ENCODE results near the gene RBM4B.
"Not testable (repeated sequence)": the region's sequence is repeated elsewhere in the genome, so short reads cannot be mapped to it uniquely, and the experiment has no call there.

Gene RBM4B, protein sequence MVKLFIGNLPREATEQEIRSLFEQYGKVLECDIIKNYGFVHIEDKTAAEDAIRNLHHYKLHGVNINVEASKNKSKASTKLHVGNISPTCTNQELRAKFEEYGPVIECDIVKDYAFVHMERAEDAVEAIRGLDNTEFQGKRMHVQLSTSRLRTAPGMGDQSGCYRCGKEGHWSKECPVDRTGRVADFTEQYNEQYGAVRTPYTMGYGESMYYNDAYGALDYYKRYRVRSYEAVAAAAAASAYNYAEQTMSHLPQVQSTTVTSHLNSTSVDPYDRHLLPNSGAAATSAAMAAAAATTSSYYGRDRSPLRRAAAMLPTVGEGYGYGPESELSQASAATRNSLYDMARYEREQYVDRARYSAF

DNA sequence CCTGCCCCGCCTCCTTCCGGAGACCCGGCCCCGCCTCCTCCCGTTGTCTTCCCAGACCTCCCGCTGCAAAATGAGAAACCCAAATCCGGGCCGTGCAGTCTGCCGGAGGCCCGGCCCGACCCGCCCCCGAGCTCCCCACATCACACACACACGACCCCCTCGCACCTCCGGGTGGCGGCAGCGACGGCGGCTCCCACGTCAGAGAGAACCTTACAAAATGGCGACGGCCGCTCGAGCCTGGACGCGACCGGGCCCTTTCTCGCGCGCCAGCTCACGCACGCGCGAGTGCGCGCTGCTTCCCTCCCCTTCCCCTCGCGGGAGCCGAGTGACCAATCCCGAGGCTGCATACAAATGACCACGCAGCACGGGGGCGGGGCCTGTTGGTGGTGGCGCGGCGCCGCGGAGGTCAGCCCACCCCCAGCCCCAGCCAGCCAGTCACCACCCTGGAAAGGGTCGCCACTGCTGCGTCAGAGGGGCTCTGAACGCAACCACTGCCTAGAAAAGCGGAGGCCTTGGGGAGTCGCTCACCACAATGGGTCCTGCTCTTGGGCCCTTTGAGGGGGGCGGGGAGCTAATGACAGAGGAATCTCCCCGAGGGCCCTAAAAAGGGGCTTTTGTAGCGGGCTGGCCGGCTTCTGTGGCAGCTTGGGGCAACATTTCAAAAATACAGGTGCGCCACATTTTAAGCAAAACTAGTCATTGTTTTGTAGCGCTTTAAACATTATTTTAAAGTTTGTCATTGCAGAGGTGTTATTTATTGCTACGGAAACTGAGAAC, at the start of gene RBM4B:
Gene RBM4B, minus strand, starts transcription at position 289 of the 777 bp plus-strand sequence. CDS start 808 bp downstream, outside the sequence.
- peak; percentile 97 for DNase-seq

DNA sequence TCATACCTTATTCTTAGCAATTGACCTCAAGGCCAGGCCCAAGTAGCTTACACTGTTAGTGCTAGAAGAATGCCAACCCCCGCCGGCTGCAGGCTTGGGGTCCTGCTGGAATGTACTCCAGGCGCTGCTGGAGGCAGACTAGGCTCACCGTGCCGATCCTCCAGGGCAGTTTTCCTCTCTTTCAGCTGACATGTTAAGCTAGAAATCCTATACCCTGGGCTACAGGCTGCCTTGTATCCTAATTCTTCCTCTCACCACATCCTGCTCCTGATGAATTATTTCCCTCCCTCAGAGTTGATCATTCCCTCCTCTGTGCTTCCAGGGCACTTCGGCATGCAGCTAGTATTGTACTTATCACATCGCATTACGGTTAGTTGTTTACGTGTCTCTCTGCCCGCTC, 48.0 kb upstream of the RBM4B start:
- no peak for DNase-seq

DNA sequence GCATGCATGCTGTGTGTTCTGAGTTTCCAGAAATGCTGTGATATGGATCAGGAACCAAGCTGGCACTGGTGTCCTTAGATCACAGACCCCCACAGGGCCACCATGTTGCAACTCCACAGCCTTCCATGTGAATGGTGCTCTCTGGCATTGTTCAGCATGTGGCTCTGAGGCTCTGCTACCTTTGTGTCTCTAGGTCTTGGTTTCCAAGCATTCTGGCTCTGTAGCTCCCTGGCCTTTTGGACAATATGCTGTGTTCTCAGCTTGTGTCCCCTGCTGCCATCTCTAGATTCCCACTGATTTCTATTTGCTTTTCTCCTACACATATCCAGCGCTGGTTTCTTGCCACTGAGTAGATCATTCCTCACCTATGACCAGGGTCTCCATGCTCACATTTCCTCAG, 47.4 kb upstream of the RBM4B start:
- DNase-seq: no peak

DNA sequence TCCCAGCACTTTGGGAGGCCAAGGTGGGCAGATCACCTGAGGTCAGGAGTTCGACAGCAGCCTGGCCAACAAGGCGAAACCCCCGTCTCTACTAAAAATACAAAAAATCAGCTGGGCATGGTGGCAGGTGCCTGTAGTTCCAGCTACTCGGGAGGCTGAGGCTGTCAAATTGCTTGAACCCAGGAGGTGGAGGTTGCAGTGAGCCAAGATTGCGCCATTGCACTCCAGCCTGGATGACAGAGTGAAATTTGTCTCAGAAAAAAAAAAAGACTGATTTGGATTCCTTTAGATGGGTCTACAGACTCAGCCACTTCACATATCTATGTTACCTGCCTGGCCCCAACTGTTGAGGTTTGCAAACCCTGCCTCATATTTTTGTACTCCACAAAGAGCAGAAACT, 46.5 kb upstream of the RBM4B start:
- DNase-seq: not testable (repeated sequence)

DNA sequence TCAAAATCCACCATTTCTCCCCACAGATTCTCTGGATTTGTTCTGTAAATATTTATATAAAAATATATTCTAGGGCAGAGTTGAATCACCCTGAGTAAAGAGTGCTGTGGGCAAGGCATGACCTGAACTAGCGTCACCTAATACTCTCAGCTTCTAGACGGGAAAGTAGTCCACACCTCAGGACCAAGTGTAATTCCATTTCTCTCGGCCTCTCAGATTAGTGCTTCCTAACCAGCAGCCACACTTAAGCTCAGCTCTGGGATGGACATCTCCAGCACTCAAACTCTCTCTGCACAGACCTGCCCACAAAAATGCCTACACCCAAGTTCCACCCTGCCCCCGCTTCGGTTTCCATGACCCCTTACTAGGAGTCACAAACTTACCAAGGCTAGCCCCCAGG, 46.0 kb upstream of the RBM4B start:
- no peak for DNase-seq

DNA sequence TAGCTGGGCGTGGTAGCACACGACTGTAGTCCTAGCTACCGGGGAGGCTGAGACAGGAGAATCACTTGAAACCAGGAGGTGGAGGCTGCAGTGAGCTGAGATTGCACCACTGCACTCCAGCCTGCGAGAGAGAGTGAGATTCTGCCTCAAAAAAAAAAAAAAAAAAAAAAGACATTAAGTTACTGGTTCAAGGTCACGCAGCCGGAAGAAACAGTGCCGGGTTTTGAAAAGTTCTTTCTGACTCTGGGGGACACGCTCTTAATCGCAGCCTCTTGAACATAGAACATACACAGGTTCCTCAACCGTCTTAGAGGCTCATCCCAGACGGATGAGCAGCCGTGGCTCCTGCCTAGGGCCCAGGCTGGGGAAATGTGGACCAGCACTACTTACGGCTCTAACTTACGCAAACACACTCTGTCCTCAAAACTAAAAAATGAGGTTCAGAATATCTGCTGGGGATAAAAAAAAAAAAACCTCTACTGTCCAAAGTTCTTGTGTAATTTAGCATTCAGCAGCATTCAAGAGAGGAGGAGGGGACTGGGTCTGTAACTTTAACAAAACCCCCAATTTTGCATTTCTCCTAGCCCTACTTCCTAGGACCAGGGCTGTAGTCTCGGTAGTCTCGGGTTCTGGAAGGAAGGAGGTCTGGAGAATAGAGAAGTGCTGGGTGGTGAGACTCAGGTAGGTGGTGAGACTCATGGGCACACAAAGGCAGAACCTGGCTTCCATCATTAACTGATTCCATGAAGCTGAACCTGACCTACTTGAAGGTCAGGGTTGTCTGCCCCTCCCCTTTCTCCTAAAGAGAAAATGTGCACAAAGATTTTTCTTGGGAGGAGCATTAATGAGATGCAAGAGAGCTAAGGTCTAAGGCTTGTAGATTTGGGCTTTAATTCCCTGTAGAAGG, 45.3 kb upstream of the RBM4B start:
- DNase-seq: no peak

DNA sequence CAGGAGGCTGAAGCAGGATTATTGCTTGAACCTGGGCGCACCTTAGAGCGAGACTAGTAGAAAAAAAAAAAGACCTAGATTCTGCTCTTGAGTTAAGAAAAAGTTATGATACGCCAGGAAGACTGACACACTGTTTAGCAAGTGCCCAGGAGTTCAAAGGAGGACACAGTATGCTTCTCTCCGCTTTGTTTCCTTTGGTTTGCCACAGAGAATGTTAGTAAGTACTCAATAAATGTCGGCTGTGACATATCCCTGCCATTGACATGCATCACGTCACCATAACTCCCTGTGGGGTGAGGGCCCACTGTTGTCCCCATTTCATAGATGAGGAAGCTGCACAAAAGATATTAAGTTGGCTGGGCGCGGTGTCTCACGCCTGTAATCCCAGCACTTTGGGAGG, 44.3 kb upstream of the RBM4B start:
- DNase-seq: no peak

DNA sequence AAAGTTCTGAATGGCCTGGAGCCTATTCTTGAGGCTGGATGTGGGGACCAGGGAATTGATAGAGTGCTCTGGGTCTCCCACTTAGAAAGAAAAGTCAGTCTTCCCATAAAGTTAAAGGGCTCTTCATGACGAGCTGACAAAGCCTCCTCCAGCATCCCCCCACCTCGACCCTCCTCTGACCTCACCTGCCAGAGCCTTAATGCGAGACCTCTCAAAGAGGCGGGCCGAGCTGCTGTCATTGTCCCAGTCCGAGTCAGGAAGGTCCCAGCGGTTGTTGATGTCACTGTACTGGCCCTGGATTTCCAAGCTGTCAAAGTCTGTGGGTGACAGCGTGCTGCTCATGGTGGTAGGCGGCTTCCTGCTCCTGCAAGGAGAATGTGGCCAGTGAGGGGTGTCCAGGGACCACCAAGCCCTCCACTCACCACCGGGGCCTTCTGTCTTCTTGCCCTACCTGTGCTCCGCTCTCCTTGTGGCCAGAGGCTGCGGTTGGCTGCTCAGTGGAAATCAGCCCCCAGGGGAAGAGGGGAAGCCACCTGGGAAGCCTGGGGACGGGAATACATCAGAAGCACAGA, 43.3 kb upstream of the RBM4B start:
- DNase-seq: no peak

DNA sequence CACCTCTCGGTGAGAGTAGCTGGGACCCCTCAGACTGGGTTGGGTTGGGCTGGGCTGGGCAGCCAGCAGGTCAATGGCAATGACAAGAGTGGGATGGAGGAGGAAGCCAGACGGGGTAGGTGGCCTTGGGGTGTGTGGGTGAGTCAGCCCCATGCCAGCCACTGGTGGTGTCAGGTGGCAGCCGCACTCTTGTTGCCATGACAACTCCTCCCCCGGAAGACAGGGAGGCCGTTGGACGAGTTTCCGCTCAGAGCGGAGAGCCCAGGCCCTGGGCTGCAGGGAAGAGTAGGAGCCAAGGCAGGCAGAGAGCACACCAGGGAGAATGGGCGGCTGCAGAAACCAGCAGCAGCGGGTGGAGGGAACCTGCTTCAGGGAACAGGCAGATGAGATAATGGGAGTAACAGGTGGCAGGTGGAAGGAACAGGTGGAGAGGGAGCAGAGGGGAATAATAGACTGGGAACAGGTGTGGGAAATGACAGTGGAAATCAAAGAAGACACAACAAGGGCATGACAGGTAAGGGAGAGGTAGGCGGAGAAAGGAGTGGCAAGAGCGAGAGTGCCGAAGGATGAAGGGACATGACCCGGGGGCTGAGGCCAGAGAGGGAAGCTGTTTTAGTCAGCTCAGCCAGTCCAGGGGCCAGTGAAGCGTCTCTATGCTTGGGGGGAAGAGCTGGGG, 42.7 kb upstream of the RBM4B start:
- peak; percentile 83 for DNase-seq

DNA sequence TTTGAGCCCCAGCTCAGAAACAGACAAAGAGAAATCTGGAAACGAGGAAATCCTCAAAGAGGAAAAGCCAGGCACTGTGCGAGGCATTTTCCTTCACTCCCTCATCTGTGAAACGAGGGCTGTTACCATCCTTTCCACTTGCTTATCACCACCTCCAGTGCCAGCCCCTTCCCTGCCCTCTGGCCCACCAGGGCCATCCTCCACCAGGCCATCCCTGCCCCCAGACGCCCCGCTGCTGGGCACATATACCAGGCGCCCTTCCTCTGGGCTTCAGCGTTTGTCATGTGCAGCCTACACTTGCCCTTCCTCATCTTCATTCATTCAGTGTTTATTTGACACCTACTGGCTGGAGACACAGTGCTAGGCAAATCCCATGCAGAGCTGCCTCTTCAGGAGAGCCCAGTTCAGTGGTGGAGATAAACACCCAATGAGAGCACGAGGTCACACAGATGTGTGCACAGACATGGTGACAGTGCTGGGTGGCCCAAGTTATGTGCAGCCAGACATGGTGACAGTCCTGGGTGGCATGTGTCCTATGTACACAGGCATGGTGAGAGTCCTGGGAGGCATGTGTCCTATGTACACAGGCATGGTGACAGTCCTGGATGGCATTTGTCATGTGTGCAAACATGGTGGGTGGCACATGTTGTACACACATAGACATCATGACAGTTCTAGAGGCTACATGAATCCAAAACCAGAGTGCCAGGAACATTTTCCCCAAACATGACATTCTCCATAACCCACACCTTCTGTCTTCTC, 41.6 kb upstream of the RBM4B start:
- DNase-seq: no peak

DNA sequence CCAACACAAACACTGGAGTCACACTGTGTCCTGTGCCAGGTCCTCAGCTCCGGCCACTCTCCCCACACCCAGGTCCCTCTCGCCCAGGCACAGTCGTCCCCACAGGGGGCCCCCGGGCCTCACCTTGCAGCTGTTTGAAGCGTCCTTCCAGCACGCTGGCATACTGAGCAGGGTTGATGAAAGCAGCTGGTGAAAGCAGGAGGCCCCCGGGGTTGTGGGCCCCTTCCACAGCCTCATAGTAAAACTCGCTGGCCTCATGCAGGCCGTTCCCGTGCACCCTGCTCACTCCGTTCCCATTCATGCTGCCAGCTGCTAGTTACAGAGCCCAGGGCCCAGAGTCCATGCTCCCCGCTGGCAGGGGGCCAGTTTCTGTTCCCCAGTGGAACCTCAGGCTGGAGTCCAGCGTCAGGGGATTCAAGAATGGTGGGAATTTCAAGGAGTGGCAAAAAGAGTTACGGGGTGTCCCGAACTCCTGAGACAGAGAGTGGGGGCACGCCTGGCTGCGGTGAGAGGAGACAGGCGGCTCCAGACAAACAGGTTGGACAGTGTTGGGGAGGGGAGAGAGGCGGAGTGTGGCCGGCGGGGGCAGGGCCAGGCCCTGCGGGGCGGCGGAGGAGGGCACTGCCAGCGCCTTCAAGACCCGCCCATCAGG, 40.8 kb upstream of the RBM4B start:
- no peak for DNase-seq

DNA sequence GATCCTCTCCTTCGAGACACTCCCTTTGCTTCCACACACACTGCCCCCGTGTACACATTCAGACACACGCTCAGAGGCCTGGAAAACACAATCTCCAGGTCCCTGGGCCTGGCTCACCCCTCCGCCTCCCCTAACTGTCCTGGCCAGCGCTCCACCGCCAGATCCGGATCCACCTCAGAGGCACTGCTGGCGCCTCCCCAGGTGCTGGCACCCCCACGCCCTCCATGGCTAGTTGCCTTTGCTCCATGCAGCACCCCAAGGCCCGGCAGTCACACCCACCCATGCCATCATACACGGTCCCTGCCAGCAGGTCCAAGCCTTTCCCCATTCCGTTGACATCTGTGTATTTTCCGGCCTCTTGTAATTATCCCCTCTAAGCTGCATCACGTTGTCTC, 40.2 kb upstream of the RBM4B start:
- no peak for DNase-seq

DNA sequence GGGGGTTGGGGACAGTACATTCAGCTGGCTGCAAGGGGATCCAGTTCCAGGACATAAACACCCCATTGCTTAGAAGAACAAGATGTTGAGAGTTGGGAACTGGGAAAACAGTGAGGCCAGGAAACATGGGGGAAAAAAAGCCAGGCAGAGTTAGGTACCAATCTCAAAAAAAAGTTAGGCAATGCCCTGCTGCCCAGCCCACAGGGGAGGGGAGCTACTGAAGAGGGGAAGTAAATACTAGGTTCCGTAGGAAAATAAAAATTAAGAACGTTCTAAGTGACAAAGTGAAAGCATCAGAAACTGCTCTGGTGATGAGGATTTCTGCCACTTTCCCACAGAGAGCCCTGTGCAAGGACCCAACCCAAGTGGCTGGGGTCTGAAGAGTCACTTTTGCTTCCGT, 39.3 kb upstream of the RBM4B start:
- DNase-seq: no peak

DNA sequence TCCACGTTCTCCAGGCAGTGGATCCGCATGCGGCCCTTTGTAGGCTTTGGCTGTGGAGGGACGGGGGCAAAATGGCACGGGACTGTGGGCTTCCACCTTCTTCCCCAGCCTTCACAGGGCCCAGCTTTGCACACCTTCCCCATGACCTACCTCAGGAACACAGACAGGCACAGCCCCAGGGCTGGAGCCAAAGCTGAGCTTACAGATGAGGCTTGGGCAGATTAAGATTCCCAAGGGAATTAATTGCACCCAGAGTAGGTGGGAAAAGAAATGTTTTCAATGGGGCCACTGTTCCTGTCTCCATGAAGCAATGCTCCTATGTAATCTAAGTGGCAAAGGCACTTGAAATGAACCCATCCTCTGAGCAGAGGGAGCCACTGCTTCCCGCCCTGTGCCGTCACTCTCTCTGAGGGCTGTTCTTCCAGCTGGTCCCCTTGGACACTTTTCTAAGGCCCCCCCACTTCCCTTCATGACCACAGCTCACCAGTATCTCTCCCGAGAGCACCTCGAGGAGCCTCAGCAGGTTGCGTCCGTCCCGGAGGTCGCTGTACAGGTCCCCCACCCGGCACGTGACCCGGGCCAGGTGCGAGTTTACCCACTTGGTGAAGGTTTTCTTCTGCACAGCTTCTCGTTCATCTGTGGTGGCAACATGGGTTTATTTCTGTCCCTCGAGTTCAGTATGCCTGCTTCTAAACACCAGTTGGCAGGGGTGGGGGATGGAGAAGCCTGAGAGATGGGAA, 37.8 kb upstream of the RBM4B start:
- DNase-seq: no peak

DNA sequence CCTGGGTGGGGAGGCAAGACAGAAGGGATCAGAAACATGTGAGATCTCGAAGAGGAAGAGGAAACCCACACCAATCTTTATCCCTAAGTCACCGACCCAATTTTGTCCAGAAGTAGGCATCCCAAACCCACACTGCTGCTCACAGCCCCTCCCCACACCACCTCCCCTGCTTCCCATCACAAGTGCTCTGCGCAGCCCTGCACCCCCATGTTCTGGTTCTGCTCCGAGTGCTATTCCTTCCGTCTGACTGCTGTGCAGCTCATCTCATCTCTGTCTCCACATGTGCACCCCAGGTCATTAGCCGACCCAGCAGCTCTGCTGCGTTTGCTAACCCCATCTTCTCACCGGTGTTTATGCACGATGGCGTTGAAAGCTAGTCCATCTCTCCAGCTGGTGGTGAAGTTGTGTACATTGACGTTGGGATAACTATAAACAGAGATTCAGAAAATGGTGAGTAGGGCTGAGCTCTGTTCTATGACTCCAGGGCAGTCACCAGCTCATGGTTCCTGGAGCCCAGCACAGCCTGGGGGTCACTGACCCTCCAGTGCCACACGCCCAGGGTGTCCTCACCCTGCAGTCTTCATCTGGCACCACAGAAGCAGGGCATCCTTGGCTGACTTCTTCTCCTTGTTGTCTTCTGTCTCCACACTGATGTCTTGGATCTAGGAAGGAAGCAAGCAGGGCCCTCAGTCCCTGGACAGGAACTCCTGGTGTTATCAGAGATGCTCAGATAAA, 36.2 kb upstream of the RBM4B start:
- DNase-seq: no peak

DNA sequence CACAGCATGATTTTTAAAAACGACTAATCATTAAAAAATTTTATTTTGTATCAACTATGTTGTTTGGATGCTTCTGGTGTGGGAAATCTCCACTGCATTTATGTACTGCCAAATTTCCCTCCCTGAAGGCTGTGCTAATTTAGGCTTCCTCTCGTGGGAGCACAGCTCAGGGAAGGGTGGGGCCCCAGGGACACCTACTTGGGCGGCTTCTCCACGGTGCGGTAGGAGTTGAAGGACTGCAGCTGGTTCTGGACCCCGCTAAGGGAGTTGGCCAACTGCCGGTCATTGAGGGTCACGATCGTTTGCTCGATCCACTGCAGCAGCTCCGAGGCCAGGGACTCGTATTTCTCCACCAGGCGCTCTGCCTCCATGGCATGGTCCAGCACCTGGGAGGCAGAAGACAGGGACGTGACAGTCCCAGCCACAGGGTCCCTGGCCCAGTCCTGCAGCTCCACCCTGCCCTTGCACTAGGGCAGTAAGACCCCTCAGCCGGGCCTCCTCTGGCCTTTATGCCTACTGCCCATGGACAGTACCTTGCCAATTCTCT, 32.8 kb upstream of the RBM4B start:
- DNase-seq: no peak

DNA sequence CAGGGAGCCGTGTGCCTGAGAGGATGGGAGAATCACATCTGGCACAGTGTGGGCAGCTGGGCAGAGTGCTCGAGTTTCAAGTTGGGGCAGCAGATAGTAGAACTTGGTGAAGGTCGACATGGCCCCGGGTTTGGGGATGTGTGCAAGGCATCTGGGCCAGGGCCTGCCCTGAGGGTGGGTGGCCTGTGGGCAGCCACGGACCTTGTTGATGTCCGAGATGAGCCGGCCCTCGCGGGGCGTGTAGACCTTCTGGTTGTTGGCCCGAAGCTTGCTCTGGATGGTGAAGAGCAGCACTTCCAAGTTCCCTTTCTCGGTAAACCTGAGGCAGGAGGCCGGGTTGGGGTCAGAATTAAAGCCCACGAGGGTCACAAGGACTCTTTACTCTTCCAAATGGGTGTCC, 31.0 kb upstream of the RBM4B start:
- DNase-seq: no peak

DNA sequence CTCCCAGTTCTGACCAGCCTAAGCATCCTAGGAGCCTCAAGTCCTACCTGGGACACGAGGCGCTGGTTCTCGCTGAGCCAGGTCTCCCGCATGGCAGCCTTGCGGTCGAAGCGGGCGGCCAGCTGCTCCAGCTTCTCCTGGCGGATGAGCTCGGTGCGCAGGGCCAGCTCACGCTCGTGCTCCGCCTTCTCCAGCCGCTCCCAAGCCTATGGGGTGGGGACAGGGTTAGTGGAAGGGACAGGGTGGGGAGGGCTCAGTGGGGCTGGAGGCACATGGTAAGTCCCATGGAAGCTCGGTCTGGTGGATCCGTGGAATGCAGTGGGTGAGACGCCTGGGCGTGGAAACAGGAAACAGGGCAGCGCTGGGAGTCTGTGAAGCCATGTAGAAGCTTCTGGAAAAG, 30.4 kb upstream of the RBM4B start:
- DNase-seq: no peak

DNA sequence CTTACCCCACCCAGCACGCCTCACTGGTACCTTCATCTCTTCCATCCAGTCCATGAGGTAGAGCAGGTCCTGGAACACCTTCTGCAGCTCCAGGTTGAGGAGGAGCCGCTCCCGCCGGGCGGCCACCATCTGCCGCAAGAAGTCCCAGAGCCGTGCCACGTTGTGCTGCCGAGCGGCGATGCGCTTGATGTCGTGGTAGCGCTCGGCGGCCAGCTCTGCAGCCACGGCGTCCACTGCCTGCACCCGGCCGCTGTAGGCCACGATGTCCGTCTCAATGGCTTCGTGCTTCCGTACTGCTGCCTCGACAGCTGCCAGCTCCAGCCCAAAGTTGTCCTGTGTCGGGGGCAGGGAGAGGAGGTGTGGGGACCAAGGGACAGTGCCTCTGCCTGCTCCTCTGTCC, 29.8 kb upstream of the RBM4B start:
- DNase-seq: no peak

Measured in NCI-H2171 (cell line).